CD4-positive, alpha-beta T cell (primary cell): ENCODE measurements around the gene LSAMP. TPM values are rescaled to one million over a fixed set of nuclear protein-coding genes. Genes with fewer than 3 reads are reported as not detected.

Experiments
- ATAC-seq: fragments of 200-7000 bp; cut with Tn5 transposase; one replicate; pipeline ENCODE4 v1.10.0; 2022; ENCODE audit warnings: mild to moderate bottlenecking; ENCODE audit not compliant: poor library complexity
- CTCF ChIA-PET: fragments of 350-600 bp; sonication (Branson Sonifier 250); formaldehyde crosslinking; loops from one replicate; lab custom pipeline; 2021; ENCODE audit warnings: antibody characterized with exemption, inconsistent platforms; lab: Charles Lee
- POLR2A ChIA-PET: fragments of 350-600 bp; sonication (Branson Sonifier 250); formaldehyde crosslinking; loops from one replicate; lab custom pipeline; 2021; ENCODE audit warnings: antibody characterized with exemption, inconsistent platforms; lab: Charles Lee
- DNase-seq, 14 experiments: peaks; one replicate each; pipeline ENCODE4 v3.0.0-alpha.2; 2013 to 2020; ENCODE audit warnings: mixed read lengths in 2 of 14
- H3K27ac ChIP-seq, 2 donors: one replicate each; pipeline versions ENCODE4 v1.5.1 to v1.7.0; 2013; ENCODE audit warnings: low read length in 2 of 2, low read depth in 1 of 2, mild to moderate bottlenecking in 1 of 2
- H3K27me3 ChIP-seq, 2 experiments: 1 replicate in 1 of 2; 2 replicates in 1 of 2; pipeline versions ENCODE4 v1.6.1 to v1.7.0; 2013; ENCODE audit warnings: low read length in 2 of 2, control low read depth in 1 of 2, mild to moderate bottlenecking in 1 of 2, moderate library complexity in 1 of 2; ENCODE audit not compliant: insufficient read depth in 2 of 2, control insufficient read depth in 1 of 2
- H3K36me3 ChIP-seq: one replicate; pipeline ENCODE4 v1.6.1; 2013; ENCODE audit warnings: low read length, control low read depth; ENCODE audit not compliant: insufficient read depth
- H3K4me1 ChIP-seq: one replicate; pipeline ENCODE4 v1.6.1; 2013; ENCODE audit warnings: low read length, control low read depth; ENCODE audit not compliant: insufficient read depth
- H3K4me3 ChIP-seq: one replicate; pipeline ENCODE4 v1.5.1; 2013; ENCODE audit warnings: mild to moderate bottlenecking, low read length, moderate library complexity
- H3K9me3 ChIP-seq, 2 experiments: 1 replicate in 1 of 2; 2 replicates in 1 of 2; pipeline versions ENCODE4 v1.6.1 to v1.7.0; 2013; ENCODE audit warnings: low read length in 2 of 2, mild to moderate bottlenecking in 2 of 2, control low read depth in 1 of 2, moderate library complexity in 1 of 2; ENCODE audit not compliant: control insufficient read depth in 1 of 2, insufficient read depth in 1 of 2
- H3K27ac Mint-ChIP-seq: one replicate; pipeline ENCODE4 v1.8.0; 2020; ENCODE audit warnings: mixed read lengths
- H3K27me3 Mint-ChIP-seq: one replicate; pipeline ENCODE4 v1.8.0; 2021; ENCODE audit warnings: mixed read lengths
- H3K36me3 Mint-ChIP-seq: one replicate; pipeline ENCODE4 v1.8.0; 2021; ENCODE audit warnings: low read depth, mixed read lengths
- H3K4me1 Mint-ChIP-seq: one replicate; pipeline ENCODE4 v1.8.0; 2021; ENCODE audit warnings: low read depth, mixed read lengths
- H3K4me3 Mint-ChIP-seq: one replicate; pipeline ENCODE4 v1.8.0; 2020; ENCODE audit warnings: mild to moderate bottlenecking, mixed read lengths
- H3K9me3 Mint-ChIP-seq: one replicate; pipeline ENCODE4 v1.8.0; 2020; ENCODE audit warnings: mixed read lengths
- CTCF ChIP-seq: fragments of 200-600 bp; IDR thresholded peaks from one replicate; pipeline ENCODE4 v1.8.0; 2022; ENCODE audit warnings: antibody characterized with exemption, mild to moderate bottlenecking
- intact Hi-C, 2 experiments: fragments of 100-400 bp; cut with DNase I in 1 of 2; cut with micrococcal nuclease in 1 of 2; formaldehyde crosslinking; loops; one replicate each; pipeline versions ENCODE4 v1.15.1 to v1.9.0; 2023 to 2025; cut with DNase I, micrococcal nuclease
- total RNA-seq, 174 experiments: library from RNA in 2 of 174; stranded (reverse) in 2 of 174; gene quantifications; one replicate each; pipeline ENCODE4 v1.2.3 and lab custom pipeline; 2021 to 2026

Gene LSAMP
- total RNA-seq, 2 experiments from 2014 or later: not detected

GRCh38 chr3:116259984-116260383 is 185.3 kb downstream of the LSAMP start:
- ChIA-PET POLR2A (no interaction called here), CTCF (no interaction called here)
- Mint-ChIP-seq H3K27me3 (no peaks in the 10 kb centered on the region), H3K9me3 (peaks cover 2% of the 10 kb centered on the region), H3K4me3 (no peak overlapping the region), H3K4me1 (no peaks in the 10 kb centered on the region), H3K27ac (no peak overlapping the region), H3K36me3 (no peaks in the 10 kb centered on the region)
- Histone ChIP-seq H3K9me3 (peaks cover 0 to 4% of the 10 kb centered on the region in 2 experiments), H3K4me1 (no peaks in the 10 kb centered on the region), H3K27ac (no peak overlapping the region), H3K27me3 (no peaks in the 10 kb centered on the region), H3K4me3 (no peak overlapping the region), H3K36me3 (no peaks in the 10 kb centered on the region)
- no peak for TF ChIP-seq CTCF
- intact Hi-C loops: no loop called here
- no peak for DNase-seq
- no peak for ATAC-seq

GRCh38 chr3:116256843-116257485 is 188.3 kb downstream of the LSAMP start:
- CTCF ChIA-PET: no interaction called here
- no peak for TF ChIP-seq CTCF
- Mint-ChIP-seq H3K4me3 (no peak overlapping the region), H3K9me3 (no peaks in the 10 kb centered on the region), H3K27me3 (no peaks in the 10 kb centered on the region), H3K27ac (no peak overlapping the region), H3K4me1 (no peaks in the 10 kb centered on the region), H3K36me3 (no peaks in the 10 kb centered on the region)
- POLR2A ChIA-PET: no interaction called here
- ATAC-seq (no peak), DNase-seq (no peak)
- H3K9me3 ChIP-seq: no peaks in the 10 kb centered on the region
- intact Hi-C loops: no loop called here
- H3K27me3 ChIP-seq: no peaks in the 10 kb centered on the region
- no peak overlapping the region for H3K4me3 ChIP-seq
- H3K4me1 ChIP-seq: no peaks in the 10 kb centered on the region
- H3K27ac ChIP-seq: no peak overlapping the region
- H3K36me3 ChIP-seq: no peaks in the 10 kb centered on the region

GRCh38 chr3:116254541-116254940 is 190.7 kb downstream of the LSAMP start:
- TF ChIP-seq CTCF: no peak
- intact Hi-C loops: no loop called here
- Mint-ChIP-seq H3K9me3 (no peaks in the 10 kb centered on the region), H3K4me1 (no peaks in the 10 kb centered on the region), H3K27me3 (no peaks in the 10 kb centered on the region), H3K36me3 (no peaks in the 10 kb centered on the region), H3K27ac (no peak overlapping the region), H3K4me3 (no peak overlapping the region)
- H3K36me3 ChIP-seq: no peaks in the 10 kb centered on the region
- POLR2A ChIA-PET: no interaction called here
- H3K9me3 ChIP-seq: peaks cover 0 to 4% of the 10 kb centered on the region in 2 experiments
- no peaks in the 10 kb centered on the region for H3K27me3 ChIP-seq
- CTCF ChIA-PET: no interaction called here
- no peaks in the 10 kb centered on the region for H3K4me1 ChIP-seq
- DNase-seq: no peak
- H3K4me3 ChIP-seq: no peak overlapping the region
- no peak for ATAC-seq
- no peak overlapping the region for H3K27ac ChIP-seq
